Hepatocyte (in vitro differentiated cells): Measurements from ENCODE around the gene ANO4. TPM values are rescaled to one million over a fixed set of nuclear protein-coding genes. Genes with fewer than 3 reads are reported as not detected.

Source experiments
- DNase-seq: peaks from one replicate; pipeline ENCODE4 v3.0.0-alpha.2; 2016; ENCODE audit warnings: low spot score
- H2AFZ ChIP-seq: fragments of 200-600 bp; sonication (generic); 2 replicates; pipeline ENCODE4 v1.6.0; 2016; ENCODE audit warnings: antibody characterized with exemption, mild to moderate bottlenecking
- H3K27ac ChIP-seq: fragments of 200-600 bp; sonication (generic); 2 replicates; pipeline ENCODE4 v1.5.1; 2016; ENCODE audit warnings: mild to moderate bottlenecking
- H3K27me3 ChIP-seq: fragments of 200-600 bp; sonication (generic); 2 replicates; pipeline ENCODE4 v1.6.1; 2016
- H3K36me3 ChIP-seq: fragments of 200-600 bp; sonication (generic); replicated peaks from 2 replicates; pipeline ENCODE4 v1.5.1; 2016; ENCODE audit warnings: low read depth; ENCODE audit not compliant: insufficient read depth
- H3K4me1 ChIP-seq: fragments of 200-600 bp; sonication (generic); 2 replicates; pipeline ENCODE4 v1.5.1; 2016; ENCODE audit warnings: mild to moderate bottlenecking, moderate library complexity; ENCODE audit not compliant: insufficient read depth
- H3K4me2 ChIP-seq: fragments of 200-600 bp; sonication (generic); 2 replicates; pipeline ENCODE4 v1.6.0; 2016
- H3K4me3 ChIP-seq: fragments of 200-600 bp; sonication (generic); 2 replicates; pipeline ENCODE4 v1.5.1; 2016; ENCODE audit warnings: mild to moderate bottlenecking
- H3K79me2 ChIP-seq: fragments of 200-600 bp; sonication (generic); 2 replicates; pipeline ENCODE4 v1.6.0; 2017; ENCODE audit warnings: mild to moderate bottlenecking
- H3K9me2 ChIP-seq: fragments of 200-600 bp; sonication (generic); replicated peaks from 2 replicates; pipeline ENCODE4 v1.6.0; 2017; ENCODE audit warnings: mild to moderate bottlenecking; ENCODE audit not compliant: insufficient read depth
- H3K9me3 ChIP-seq: fragments of 200-600 bp; sonication (generic); 2 replicates; pipeline ENCODE4 v1.5.1; 2016; ENCODE audit warnings: low read depth, mild to moderate bottlenecking
- H4K20me1 ChIP-seq: fragments of 200-600 bp; sonication (generic); 2 replicates; pipeline ENCODE4 v1.6.0; 2016; ENCODE audit warnings: mild to moderate bottlenecking; ENCODE audit not compliant: insufficient read depth, poor library complexity, severe bottlenecking
- CTCF ChIP-seq: fragments of 200-600 bp; sonication (generic); IDR thresholded peaks from 2 replicates; pipeline ENCODE4 v1.5.1; 2016; ENCODE audit warnings: antibody characterized with exemption, mild to moderate bottlenecking; ENCODE audit not compliant: poor library complexity
- EZH2 ChIP-seq: fragments of 200-600 bp; sonication (generic); IDR thresholded peaks from 2 replicates; pipeline ENCODE4 v1.6.1; 2016; ENCODE audit warnings: antibody characterized with exemption, mild to moderate bottlenecking, borderline replicate concordance
- EZH2phosphoT487 ChIP-seq: fragments of 200-600 bp; sonication (generic); IDR thresholded peaks from one replicate; pipeline ENCODE4 v1.6.1; 2018; ENCODE audit warnings: antibody characterized with exemption, mild to moderate bottlenecking, low read depth, moderate library complexity; ENCODE audit not compliant: unreplicated experiment, severe bottlenecking
- WGBS: methylation state at CpG from one replicate; pipeline ENCODE4 v1.1.6; 2016; ENCODE audit warnings: low lambda C conversion rate; ENCODE audit errors: missing lambda C conversion rate; 5-methylcytosine and 5-hydroxymethylcytosine counted together
- polyA plus RNA-seq: library from polyadenylated mRNA; unstranded; fragments of >200 nt; fragmentation: Nextera tagmentation; extraction: Ambion mirVana; gene quantifications from 2 replicates; pipeline ENCODE4 v1.2.1, GENCODE V29; 2016
- total RNA-seq: library from RNA; depleted of rRNA; stranded (reverse); fragments of >200 nt; gene quantifications from 2 replicates; pipeline ENCODE4 v1.2.3, GENCODE V29; 2014

Gene ANO4
- total and polyA plus RNA-seq, 2 experiments from 2014 or later, result 1.6 to 2.3 TPM

DNA sequence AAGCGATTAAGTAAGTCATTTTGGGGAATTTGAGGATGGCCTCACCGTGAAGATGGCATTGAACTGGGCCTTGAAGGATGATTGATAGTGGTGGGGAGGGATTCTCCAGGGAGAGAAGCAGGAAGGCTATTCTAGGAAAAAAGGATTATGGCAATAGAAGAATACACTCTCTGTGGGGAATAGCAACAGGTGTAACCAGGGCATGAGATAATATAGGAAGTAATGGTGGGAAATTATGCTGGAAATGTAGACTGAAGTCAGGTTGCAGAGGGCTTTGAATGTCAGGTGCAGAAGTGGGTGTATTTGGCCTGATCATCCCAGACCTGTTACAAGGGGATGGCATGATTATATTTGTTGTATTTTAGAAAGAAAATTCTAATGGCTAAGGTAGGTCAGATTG is 4.6 kb upstream of the ANO4 start:
- H3K9me2 ChIP-seq, result no peaks in the 10 kb centered on the region
- peaks cover 4% of the 10 kb centered on the region for H3K4me1 ChIP-seq
- no peaks in the 10 kb centered on the region for H3K36me3 ChIP-seq
- no peaks in the 10 kb centered on the region for H3K9me3 ChIP-seq
- no peak for DNase-seq
- H3K27ac ChIP-seq, result no peak overlapping the region
- no peak overlapping the region for H2AFZ ChIP-seq
- WGBS, result 80% methylated on average over 2 of the region's 2 CpGs
- no peaks in the 10 kb centered on the region for H3K79me2 ChIP-seq
- no peak for TF ChIP-seq CTCF
- TF ChIP-seq EZH2, result no peak
- TF ChIP-seq EZH2phosphoT487, result no peak
- H3K4me2 ChIP-seq, result no peak overlapping the region
- H3K27me3 ChIP-seq, result peaks cover 3% of the 10 kb centered on the region
- no peaks in the 10 kb centered on the region for H4K20me1 ChIP-seq
- H3K4me3 ChIP-seq, result no peak overlapping the region

- no peaks in the 10 kb centered on the region for H3K79me2 ChIP-seq
- WGBS, result 91% methylated on average over 1 of the region's 1 CpG
- no peak overlapping the region for H2AFZ ChIP-seq
Measured at GRCh38 chr12:100790552-100790951, 4.0 kb upstream of the ANO4 start.

GRCh38 chr12:100793182-100793581 is 1.4 kb upstream of the ANO4 start:
- no peaks in the 10 kb centered on the region for H3K36me3 ChIP-seq
- DNase-seq, result no peak
- no peak overlapping the region for H3K27ac ChIP-seq
- H3K4me2 ChIP-seq, result no peak overlapping the region
- H2AFZ ChIP-seq, result no peak overlapping the region
- H3K4me1 ChIP-seq, result peaks cover 13% of the 10 kb centered on the region
- no peaks in the 10 kb centered on the region for H4K20me1 ChIP-seq
- no peak overlapping the region for H3K4me3 ChIP-seq
- no peak for TF ChIP-seq CTCF
- TF ChIP-seq EZH2phosphoT487, result no peak
- TF ChIP-seq EZH2, result no peak
- H3K9me2 ChIP-seq, result no peaks in the 10 kb centered on the region
- WGBS, result 20% methylated on average over 2 of the region's 2 CpGs
- no peaks in the 10 kb centered on the region for H3K9me3 ChIP-seq
- H3K27me3 ChIP-seq, result peaks cover 7% of the 10 kb centered on the region
- no peaks in the 10 kb centered on the region for H3K79me2 ChIP-seq

More at GRCh38 chr12:100790552-100790951, 4.0 kb upstream of the ANO4 start:
- no peak for TF ChIP-seq EZH2
- TF ChIP-seq EZH2phosphoT487, result no peak
- TF ChIP-seq CTCF, result no peak
- no peaks in the 10 kb centered on the region for H3K9me3 ChIP-seq
- no peaks in the 10 kb centered on the region for H4K20me1 ChIP-seq
- peaks cover 10% of the 10 kb centered on the region for H3K4me1 ChIP-seq
- H3K4me2 ChIP-seq, result no peak overlapping the region
- no peaks in the 10 kb centered on the region for H3K36me3 ChIP-seq
- no peak for DNase-seq
- H3K4me3 ChIP-seq, result no peak overlapping the region
- H3K9me2 ChIP-seq, result no peaks in the 10 kb centered on the region
- no peak overlapping the region for H3K27ac ChIP-seq
- peaks cover 3% of the 10 kb centered on the region for H3K27me3 ChIP-seq
